H9 (cell line): ENCODE results near the gene VDR. TPM values are rescaled to one million over a fixed set of nuclear protein-coding genes. Genes with fewer than 3 reads are reported as not detected.

Experiments used
- DNase-seq: peaks from one replicate; pipeline ENCODE4 v3.0.0-alpha.2; 2017
- H2AFZ ChIP-seq: one replicate; pipeline ENCODE4 v1.6.1; 2013; ENCODE audit warnings: mild to moderate bottlenecking, low read length, control low read depth, moderate library complexity
- H2AK5ac ChIP-seq: 2 replicates; pipeline ENCODE4 v1.6.1; 2013; ENCODE audit warnings: low read length, control low read depth, mixed read lengths; ENCODE audit not compliant: insufficient read length
- H2BK120ac ChIP-seq: one replicate; pipeline ENCODE4 v1.6.1; 2013; ENCODE audit warnings: low read depth, mild to moderate bottlenecking, low read length, control low read depth, inconsistent platforms; ENCODE audit not compliant: poor library complexity, severe bottlenecking
- H2BK12ac ChIP-seq: 2 replicates; pipeline ENCODE4 v1.6.1; 2013; ENCODE audit warnings: low read length, control low read depth, mixed read lengths, low read depth; ENCODE audit not compliant: insufficient read length
- H2BK15ac ChIP-seq: 2 replicates; pipeline ENCODE4 v1.6.1; 2013; ENCODE audit warnings: low read depth, low read length, control low read depth
- H2BK20ac ChIP-seq: one replicate; pipeline ENCODE4 v1.6.1; 2013; ENCODE audit warnings: low read depth, mild to moderate bottlenecking, low read length, control low read depth, inconsistent platforms; ENCODE audit not compliant: poor library complexity, severe bottlenecking
- H2BK5ac ChIP-seq: 2 replicates; pipeline ENCODE4 v1.6.1; 2013; ENCODE audit warnings: low read length, control low read depth, mixed read lengths; ENCODE audit not compliant: insufficient read length
- H3K14ac ChIP-seq: 2 replicates; pipeline ENCODE4 v1.6.1; 2013; ENCODE audit warnings: low read length, control low read depth; ENCODE audit not compliant: insufficient read depth
- H3K18ac ChIP-seq: 2 replicates; pipeline ENCODE4 v1.6.1; 2013; ENCODE audit warnings: low read depth, mild to moderate bottlenecking, mixed read lengths, low read length, control low read depth; ENCODE audit not compliant: insufficient read length
- H3K23ac ChIP-seq: 2 replicates; pipeline ENCODE4 v1.6.1; 2013; ENCODE audit warnings: low read length, control low read depth, mixed read lengths, low read depth; ENCODE audit not compliant: insufficient read length
- H3K23me2 ChIP-seq: 2 replicates; pipeline ENCODE4 v1.6.1; 2013; ENCODE audit warnings: low read depth, mild to moderate bottlenecking, mixed read lengths, low read length, control low read depth; ENCODE audit not compliant: insufficient read length, poor library complexity, severe bottlenecking
- H3K27ac ChIP-seq: 2 replicates; pipeline ENCODE4 v1.5.1; 2013; ENCODE audit warnings: low read length, control low read depth, mixed read lengths, low read depth; ENCODE audit not compliant: insufficient read length
- H3K27me3 ChIP-seq: 2 replicates; pipeline ENCODE4 v1.6.1; 2013; ENCODE audit warnings: low read length, control low read depth, inconsistent platforms; ENCODE audit not compliant: insufficient read depth
- H3K4ac ChIP-seq: 2 replicates; pipeline ENCODE4 v1.6.1; 2013; ENCODE audit warnings: low read depth, mild to moderate bottlenecking, control low read depth, inconsistent platforms, low read length, moderate library complexity
- H3K4me1 ChIP-seq: 2 replicates; pipeline ENCODE4 v1.6.1; 2013; ENCODE audit warnings: low read length, control low read depth, inconsistent platforms; ENCODE audit not compliant: insufficient read depth
- H3K4me2 ChIP-seq: 2 replicates; pipeline ENCODE4 v1.6.1; 2013; ENCODE audit warnings: low read length, control low read depth, mixed read lengths; ENCODE audit not compliant: insufficient read length, insufficient read depth
- H3K56ac ChIP-seq: 2 replicates; pipeline ENCODE4 v1.6.1; 2013; ENCODE audit warnings: low read depth, mild to moderate bottlenecking, mixed read lengths, low read length, control low read depth; ENCODE audit not compliant: insufficient read length
- H3K79me1 ChIP-seq: 2 replicates; pipeline ENCODE4 v1.6.1; 2013; ENCODE audit warnings: low read depth, mild to moderate bottlenecking, moderate library complexity, low read length, control low read depth, inconsistent platforms; ENCODE audit not compliant: insufficient read depth, poor library complexity, severe bottlenecking
- H3K79me2 ChIP-seq: 2 replicates; pipeline ENCODE4 v1.6.1; 2013; ENCODE audit warnings: low read length, control low read depth, inconsistent platforms; ENCODE audit not compliant: insufficient read depth
- H3K9ac ChIP-seq: 2 replicates; pipeline ENCODE4 v1.6.1; 2013; ENCODE audit warnings: low read length, control low read depth, mixed read lengths; ENCODE audit not compliant: insufficient read length; ENCODE audit errors: extremely low read depth
- H3K9me3 ChIP-seq: one replicate; pipeline ENCODE4 v1.6.1; 2013; ENCODE audit warnings: low read depth, low read length, inconsistent platforms; ENCODE audit not compliant: control insufficient read depth
- H3T11ph ChIP-seq: one replicate; pipeline ENCODE4 v1.6.1; 2013; ENCODE audit warnings: mild to moderate bottlenecking, low read length, control low read depth, inconsistent platforms
- H4K20me1 ChIP-seq: one replicate; pipeline ENCODE4 v1.6.1; 2013; ENCODE audit not compliant: control insufficient read depth, insufficient read length, insufficient read depth
- H4K5ac ChIP-seq: 2 replicates; pipeline ENCODE4 v1.6.1; 2013; ENCODE audit warnings: low read depth, mild to moderate bottlenecking, mixed read lengths, low read length, control low read depth; ENCODE audit not compliant: insufficient read length
- H4K8ac ChIP-seq: replicated peaks from 2 replicates; pipeline ENCODE4 v1.6.1; 2013; ENCODE audit warnings: low read length, control low read depth, mixed read lengths, low read depth; ENCODE audit not compliant: insufficient read length
- H4K91ac ChIP-seq: 2 replicates; pipeline ENCODE4 v1.6.1; 2013; ENCODE audit warnings: low read depth, mild to moderate bottlenecking, moderate library complexity, mixed read lengths, low read length, control low read depth; ENCODE audit not compliant: insufficient read length
- H3K27ac Mint-ChIP-seq, 3 experiments: 2 replicates in 2 of 3; 3 replicates in 1 of 3; pipeline ENCODE4 v1.8.0; 2020 to 2021; ENCODE audit warnings: mixed read lengths in 3 of 3, mild to moderate bottlenecking in 1 of 3, moderate library complexity in 1 of 3
- H3K27me3 Mint-ChIP-seq: 2 replicates; pipeline ENCODE4 v1.8.0; 2021; ENCODE audit warnings: low read depth, mild to moderate bottlenecking, moderate library complexity, mixed read lengths
- H3K36me3 Mint-ChIP-seq, 3 experiments: 2 replicates in 2 of 3; 3 replicates in 1 of 3; pipeline ENCODE4 v1.8.0; 2020 to 2021; ENCODE audit warnings: low read depth in 3 of 3, mixed read lengths in 3 of 3; ENCODE audit not compliant: insufficient read depth in 1 of 3
- H3K4me1 Mint-ChIP-seq, 2 experiments: 2 replicates each; pipeline ENCODE4 v1.8.0; 2020; ENCODE audit warnings: mixed read lengths in 2 of 2
- H3K4me3 Mint-ChIP-seq, 2 experiments: 2 replicates in 1 of 2; 3 replicates in 1 of 2; pipeline ENCODE4 v1.8.0; 2020 to 2021; ENCODE audit warnings: mild to moderate bottlenecking in 2 of 2, mixed read lengths in 2 of 2, moderate library complexity in 1 of 2
- H3K9me3 Mint-ChIP-seq, 2 experiments: 2 replicates in 1 of 2; 3 replicates in 1 of 2; pipeline ENCODE4 v1.8.0; 2020; ENCODE audit warnings: mild to moderate bottlenecking in 2 of 2, mixed read lengths in 2 of 2, moderate library complexity in 1 of 2
- CTCF ChIP-seq: fragments of 200-600 bp; sonication (generic); conservative IDR thresholded peaks from 3 replicates; pipeline ENCODE4 v1.8.0; 2021; ENCODE audit warnings: antibody characterized with exemption, mild to moderate bottlenecking
- WGBS: extraction: QIAGEN DNeasy Blood & Tissue Kit; methylation state at CpG from one replicate; pipeline ENCODE4 v1.1.7; 2013; ENCODE audit warnings: missing lambda C conversion rate, low lambda C conversion rate, mixed read lengths; ENCODE audit not compliant: insufficient read length; ENCODE audit errors: extremely low coverage; 5-methylcytosine and 5-hydroxymethylcytosine counted together
- total RNA-seq: library from RNA; stranded (reverse); gene quantifications from 2 replicates; pipeline ENCODE4 v1.2.1, GENCODE V29; 2021

The VDR gene
- total RNA-seq, 1 experiment from 2014 or later: 0.61 TPM

DNA sequence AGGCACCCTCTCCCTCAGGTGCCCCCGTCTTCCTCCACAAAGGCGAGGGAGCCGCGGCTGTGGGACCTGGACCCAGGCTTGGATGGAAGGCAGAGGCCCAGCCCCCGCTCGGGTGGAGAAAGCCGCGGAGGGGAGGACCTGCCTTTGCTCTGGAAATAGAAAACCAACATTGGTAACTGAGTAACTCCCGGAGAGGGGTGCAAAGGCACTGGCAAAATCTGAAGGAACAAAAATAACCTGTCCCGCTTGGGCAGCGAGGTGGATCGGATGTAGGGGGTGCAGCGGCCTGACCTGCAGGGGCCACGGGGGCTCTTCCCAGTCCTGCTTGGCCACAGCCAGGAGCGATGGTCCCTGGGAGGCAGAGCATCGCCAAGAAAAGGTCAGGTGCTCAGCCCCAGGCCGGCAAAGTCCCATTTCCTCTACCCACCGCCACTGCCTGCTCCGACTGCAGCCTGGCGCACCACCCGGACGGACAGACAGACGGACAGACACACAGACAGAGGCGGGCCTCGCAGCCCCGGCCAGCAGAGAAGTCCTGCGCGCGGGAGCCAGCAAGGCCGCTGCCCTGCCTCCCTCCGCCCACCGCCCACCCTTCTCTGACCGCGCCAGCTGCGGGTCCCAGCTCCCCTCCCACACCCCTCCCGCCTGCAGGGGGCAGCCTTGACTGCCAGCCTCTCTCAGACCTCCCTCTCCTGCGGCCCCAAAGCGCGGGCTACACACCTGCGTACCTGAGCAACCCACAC, 37.2 kb upstream of the VDR start:
- Histone ChIP-seq H3K9ac (no peak overlapping the region), H3K79me1 (no peaks in the 10 kb centered on the region), H2AK5ac (no peak overlapping the region), H2BK15ac (no peak overlapping the region), H2AFZ (no peak overlapping the region), H3K4me2 (no peak overlapping the region), H4K91ac (no peak overlapping the region), H3K4ac (no peak overlapping the region), H3K4me1 (no peaks in the 10 kb centered on the region), H3K14ac (no peak overlapping the region; the same call in 1 of the 2 replicates), H3K9me3 (no peaks in the 10 kb centered on the region), H2BK5ac (no peak overlapping the region), H3K27me3 (no peaks in the 10 kb centered on the region), H3K56ac (no peak overlapping the region), H4K20me1 (peaks cover 2% of the 10 kb centered on the region), H3K23me2 (peaks cover 2% of the 10 kb centered on the region), H4K5ac (no peak overlapping the region), H3K18ac (no peak overlapping the region), H2BK12ac (no peak overlapping the region), H3K23ac (no peak overlapping the region), H2BK20ac (no peak overlapping the region), H3T11ph (no peak overlapping the region), H2BK120ac (no peak overlapping the region), H3K79me2 (no peaks in the 10 kb centered on the region), H4K8ac (no peak overlapping the region), H3K27ac (no peak overlapping the region)
- peak; percentile 46 for TF ChIP-seq CTCF
- Mint-ChIP-seq H3K4me1 (peaks cover 13 to 26% of the 10 kb centered on the region in 2 experiments), H3K27me3 (peaks cover 30% of the 10 kb centered on the region), H3K4me3 (no peak overlapping the region), H3K27ac (no peak overlapping the region; a peak in 1 of 7 replicates), H3K36me3 (no peaks in the 10 kb centered on the region), H3K9me3 (no peaks in the 10 kb centered on the region; a peak in 1 of 5 replicates)
- WGBS: no CpG with 5 or more reads among the region's 40 CpGs
- DNase-seq: peak; percentile 87
